ENCODE results near the gene INPP5D.

- TF ChIP-seq CTCF (conservative IDR thresholded peaks at IDR 0.05; ENCODE audit: low read length), result no peak
- TF ChIP-seq EZH2phosphoT487 (IDR thresholded peaks at IDR 0.05; ENCODE audit: borderline replicate concordance, low read depth, low read length), result no peak
Measured at GRCh38 chr2:233178994-233179847, 119.1 kb downstream of the INPP5D start.

Measured in OCI-LY7 (cell line).